ENCODE measurements around the gene TRIM71.

TRIM71 gene

GRCh38 chr3:32862936-32863487 is 45.2 kb downstream of the TRIM71 start:
- no peak for TF ChIP-seq CTCF (conservative IDR thresholded peaks at IDR 0.05; ENCODE audit: control insufficient read depth, insufficient read depth, low read depth, low read length)
- no peak for DNase-seq (ENCODE audit: low read depth)
- no peak overlapping the region for H3K4me3 ChIP-seq (ENCODE audit: control insufficient read depth, low read depth, low read length)

GRCh38 chr3:32865383-32865782 is 47.6 kb downstream of the TRIM71 start:
- peak; percentile 7 for DNase-seq (ENCODE audit: low read depth)
- TF ChIP-seq CTCF (conservative IDR thresholded peaks at IDR 0.05; ENCODE audit: control insufficient read depth, insufficient read depth, low read depth, low read length): no peak
- no peak overlapping the region for H3K4me3 ChIP-seq (ENCODE audit: control insufficient read depth, low read depth, low read length)

GRCh38 chr3:32866533-32866932 is 48.7 kb downstream of the TRIM71 start:
- H3K4me3 ChIP-seq (ENCODE audit: control insufficient read depth, low read depth, low read length): no peak overlapping the region
- DNase-seq (ENCODE audit: low read depth): no peak
- TF ChIP-seq CTCF (conservative IDR thresholded peaks at IDR 0.05; ENCODE audit: control insufficient read depth, insufficient read depth, low read depth, low read length): no peak

- no peak for DNase-seq (ENCODE audit: low read depth)
Observed at GRCh38 chr3:32867954-32868353, 50.2 kb downstream of the TRIM71 start.

GRCh38 chr3:32868719-32869512 is 51.1 kb downstream of the TRIM71 start:
- TF ChIP-seq CTCF (conservative IDR thresholded peaks at IDR 0.05; ENCODE audit: control insufficient read depth, insufficient read depth, low read depth, low read length): no peak
- no peak for DNase-seq (ENCODE audit: low read depth)
- no peak overlapping the region for H3K4me3 ChIP-seq (ENCODE audit: control insufficient read depth, low read depth, low read length)

More at GRCh38 chr3:32867954-32868353, 50.2 kb downstream of the TRIM71 start:
- TF ChIP-seq CTCF (conservative IDR thresholded peaks at IDR 0.05; ENCODE audit: control insufficient read depth, insufficient read depth, low read depth, low read length): no peak
- no peak overlapping the region for H3K4me3 ChIP-seq (ENCODE audit: control insufficient read depth, low read depth, low read length)

- TF ChIP-seq CTCF (conservative IDR thresholded peaks at IDR 0.05; ENCODE audit: control insufficient read depth, insufficient read depth, low read depth, low read length): no peak
- no peak for DNase-seq (ENCODE audit: low read depth)
- H3K4me3 ChIP-seq (ENCODE audit: control insufficient read depth, low read depth, low read length): no peak overlapping the region
Observed at GRCh38 chr3:32869513-32870047, 51.8 kb downstream of the TRIM71 start.
